ENCODE data around the gene MAP3K21.

- TF ChIP-seq CTCF (IDR thresholded peaks at IDR 0.05 in 8 of 11, conservative IDR thresholded peaks at IDR 0.05 in 3 of 11): no peak
- no peak for TF ChIP-seq POLR2A (IDR thresholded peaks at IDR 0.05)
- no peak for TF ChIP-seq POLR2AphosphoS5 (IDR thresholded peaks at IDR 0.05)
These were observed 39.1 kb downstream of the MAP3K21 start for GRCh38 chr1:233366575-233366974.

All from spleen (tissue), 7 donors.